ENCODE results near the gene DST. TPM values are rescaled to one million over a fixed set of nuclear protein-coding genes. Genes with fewer than 3 reads are reported as not detected.

Gene DST
- total RNA-seq, 2 donors from 2014 or later: 15.4 to 36.6 TPM

DNA sequence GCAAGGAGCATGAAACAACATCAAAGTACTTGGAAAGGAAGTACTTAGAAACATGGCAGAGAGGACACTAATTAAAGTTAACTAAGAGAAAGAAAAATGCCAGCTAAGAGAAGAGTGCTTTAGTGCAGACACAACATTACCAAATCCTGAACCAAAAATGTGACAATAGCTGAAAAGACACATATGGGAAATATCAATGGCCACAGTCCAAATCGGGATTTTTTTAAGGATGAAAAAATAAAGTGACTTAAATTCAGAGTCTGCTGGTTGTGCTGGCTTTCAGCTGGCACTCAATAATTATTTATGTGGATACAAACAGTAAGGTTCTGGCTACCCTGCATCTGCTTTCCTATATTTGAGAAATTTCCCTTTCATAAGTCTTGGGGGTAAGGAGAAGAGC, 12.6 kb upstream of the DST start:
- no peak overlapping the region for H3K4me3 Mint-ChIP-seq
- H3K9me3 Mint-ChIP-seq: no peaks in the 10 kb centered on the region
- H3K27ac Mint-ChIP-seq: no peak overlapping the region
- no peaks in the 10 kb centered on the region for H3K36me3 Mint-ChIP-seq (ENCODE audit: low read depth)
- no peaks in the 10 kb centered on the region for H3K27me3 Mint-ChIP-seq
- ATAC-seq (replicated peaks): no peak
- H3K4me1 Mint-ChIP-seq: no peaks in the 10 kb centered on the region

DNA sequence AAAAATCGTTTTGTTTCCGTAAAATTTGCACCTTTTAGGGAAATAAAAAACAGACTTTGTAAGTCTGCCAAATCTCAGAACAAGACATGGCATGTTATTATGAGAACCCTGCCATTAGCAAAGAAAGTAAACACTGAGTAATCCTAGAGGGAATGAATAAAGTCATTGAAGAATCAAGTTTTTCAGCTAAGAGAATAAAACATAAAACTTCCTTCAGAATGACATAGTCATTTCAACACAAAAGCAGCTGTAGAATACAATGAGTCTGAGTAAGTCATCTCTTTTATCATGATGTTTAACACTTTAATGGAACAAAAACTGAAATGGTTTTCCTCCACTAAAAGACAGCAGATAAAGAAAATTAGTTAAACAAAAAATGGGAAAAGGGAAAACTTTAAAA, 10.3 kb upstream of the DST start:
- H3K36me3 Mint-ChIP-seq (ENCODE audit: low read depth): no peaks in the 10 kb centered on the region
- H3K27me3 Mint-ChIP-seq: no peaks in the 10 kb centered on the region
- no peaks in the 10 kb centered on the region for H3K9me3 Mint-ChIP-seq
- H3K4me3 Mint-ChIP-seq: no peak overlapping the region
- no peak overlapping the region for H3K27ac Mint-ChIP-seq
- no peaks in the 10 kb centered on the region for H3K4me1 Mint-ChIP-seq
- ATAC-seq (replicated peaks): no peak

DNA sequence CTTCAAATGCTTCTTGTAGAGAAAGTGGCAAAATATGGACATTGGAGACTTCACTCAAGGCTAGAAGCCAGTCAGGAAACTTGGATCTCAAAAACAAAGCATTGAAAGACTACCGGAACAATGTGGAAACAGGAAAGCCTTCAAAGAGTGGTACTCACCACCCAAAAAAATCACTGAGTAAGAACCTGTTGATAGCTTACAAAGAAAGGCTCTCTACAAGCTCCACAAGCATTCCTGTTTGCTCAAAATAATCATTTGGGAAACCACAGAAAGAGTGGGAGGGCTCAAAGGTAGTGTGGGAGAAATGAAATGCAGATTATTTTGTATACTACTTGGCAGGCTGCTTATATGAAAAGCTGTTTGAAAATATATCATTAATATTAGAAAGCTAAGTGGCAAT, 9.5 kb upstream of the DST start:
- H3K9me3 Mint-ChIP-seq: no peaks in the 10 kb centered on the region
- H3K27ac Mint-ChIP-seq: no peak overlapping the region
- no peaks in the 10 kb centered on the region for H3K36me3 Mint-ChIP-seq (ENCODE audit: low read depth)
- H3K4me1 Mint-ChIP-seq: no peaks in the 10 kb centered on the region
- H3K4me3 Mint-ChIP-seq: no peak overlapping the region
- no peak for ATAC-seq (replicated peaks)
- no peaks in the 10 kb centered on the region for H3K27me3 Mint-ChIP-seq

DNA sequence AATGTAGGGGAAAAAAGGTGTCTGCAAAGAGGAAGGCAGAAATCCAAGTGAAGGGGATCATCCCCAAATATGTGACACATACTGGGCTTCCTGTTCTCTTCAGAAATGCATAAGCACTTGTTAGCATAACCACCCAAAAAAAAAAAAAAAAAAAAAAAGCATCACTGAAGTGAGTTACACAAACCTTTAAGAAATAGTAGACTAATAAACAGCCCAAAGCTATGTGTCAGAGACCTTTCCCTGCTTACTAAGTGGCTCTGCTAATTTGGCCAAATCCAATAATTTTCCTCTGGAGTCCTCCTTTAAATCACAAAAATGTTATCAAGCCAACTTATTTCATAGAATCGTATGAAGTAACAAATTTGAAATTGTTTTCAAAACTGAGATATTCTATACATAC, 7.5 kb upstream of the DST start:
- ATAC-seq (replicated peaks): no peak
- Mint-ChIP-seq H3K27ac (no peak overlapping the region), H3K36me3 (ENCODE audit: low read depth) (no peaks in the 10 kb centered on the region), H3K9me3 (no peaks in the 10 kb centered on the region), H3K4me1 (no peaks in the 10 kb centered on the region), H3K27me3 (no peaks in the 10 kb centered on the region), H3K4me3 (no peak overlapping the region)

DNA sequence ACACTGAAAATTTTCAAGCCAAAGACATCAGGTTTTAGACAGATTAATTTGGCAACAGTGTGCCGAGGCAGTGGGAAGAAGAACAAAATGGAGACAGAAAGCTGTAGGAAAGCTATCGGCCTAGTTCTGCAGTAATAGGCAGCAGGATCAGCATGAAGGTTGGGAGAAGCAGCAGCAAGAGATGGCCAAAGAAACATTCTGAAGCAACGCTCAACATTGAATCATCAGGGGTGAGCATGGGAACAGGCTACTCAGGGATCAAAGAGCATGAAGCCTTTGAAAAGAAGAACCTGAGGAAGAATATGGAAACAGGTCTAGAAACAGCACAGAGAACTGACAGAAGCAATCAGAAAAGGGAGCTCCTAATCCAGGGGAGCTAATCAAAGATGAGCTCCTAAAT, 7.1 kb upstream of the DST start:
- H3K9me3 Mint-ChIP-seq: no peaks in the 10 kb centered on the region
- H3K27ac Mint-ChIP-seq: no peak overlapping the region
- H3K27me3 Mint-ChIP-seq: no peaks in the 10 kb centered on the region
- no peak overlapping the region for H3K4me3 Mint-ChIP-seq
- ATAC-seq (replicated peaks): no peak
- no peaks in the 10 kb centered on the region for H3K4me1 Mint-ChIP-seq
- H3K36me3 Mint-ChIP-seq (ENCODE audit: low read depth): no peaks in the 10 kb centered on the region

DNA sequence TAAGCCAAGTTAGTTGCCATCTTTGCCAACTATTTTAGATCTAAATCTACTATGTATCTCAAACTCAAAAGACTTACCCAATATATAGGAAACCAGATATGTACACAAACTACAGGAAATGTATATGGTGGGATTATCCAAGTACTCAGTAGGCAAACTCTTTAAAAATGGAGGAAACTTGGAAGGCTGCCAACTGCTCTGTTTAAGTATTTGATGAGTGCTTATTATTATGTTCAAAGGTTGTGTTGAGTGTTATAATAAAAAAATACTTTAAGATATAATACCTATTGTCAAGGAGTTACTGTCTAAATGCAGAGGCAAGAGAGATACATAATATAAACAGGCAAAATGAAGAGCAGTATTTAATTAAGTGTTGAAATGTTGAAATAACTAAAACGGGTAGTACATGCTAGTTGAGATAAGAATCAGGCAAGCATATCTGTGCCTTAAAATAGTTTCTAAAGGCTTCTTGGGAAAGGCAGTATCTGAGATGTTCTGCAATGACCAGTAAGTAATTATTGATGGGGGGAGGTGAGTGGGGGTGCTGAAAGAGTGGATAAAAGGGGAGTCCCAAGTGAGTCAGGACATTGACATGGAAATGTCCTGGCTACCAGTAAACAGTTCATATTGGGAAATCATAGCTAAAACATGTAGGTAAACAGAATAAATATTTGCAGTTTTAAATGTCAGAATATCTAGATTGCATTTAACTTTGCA, 6.5 kb upstream of the DST start:
- ATAC-seq (replicated peaks): no peak
- no peak overlapping the region for H3K4me3 Mint-ChIP-seq
- H3K27me3 Mint-ChIP-seq: no peaks in the 10 kb centered on the region
- H3K9me3 Mint-ChIP-seq: no peaks in the 10 kb centered on the region
- H3K27ac Mint-ChIP-seq: no peak overlapping the region
- no peaks in the 10 kb centered on the region for H3K4me1 Mint-ChIP-seq
- H3K36me3 Mint-ChIP-seq (ENCODE audit: low read depth): no peaks in the 10 kb centered on the region

DNA sequence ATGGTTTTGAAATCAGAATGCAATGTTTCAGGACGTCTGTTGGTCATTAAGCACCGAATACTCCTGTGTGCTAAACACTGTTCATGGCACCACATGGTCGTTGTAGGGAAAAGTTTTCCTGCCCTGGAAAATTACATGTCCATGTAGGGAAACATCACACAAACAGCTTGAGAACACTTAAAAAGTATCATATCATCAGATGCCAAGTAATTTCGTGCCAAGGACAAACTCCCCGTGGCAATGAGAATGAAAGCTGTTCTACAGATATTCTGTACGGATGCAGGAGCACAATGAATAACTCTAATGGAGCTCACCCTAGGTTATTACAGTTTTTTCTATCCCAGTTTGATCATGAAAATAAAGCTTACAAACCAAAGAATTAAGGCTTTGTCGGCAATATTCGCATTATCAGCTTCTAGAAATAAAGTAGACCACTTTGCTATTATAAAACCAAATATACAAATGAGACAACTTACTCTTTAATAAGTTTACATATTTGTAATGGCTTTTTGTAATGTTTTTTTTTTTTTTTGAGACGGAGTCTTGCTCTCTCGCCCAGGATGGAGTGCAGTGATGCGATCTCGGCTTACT, 4.6 kb upstream of the DST start:
- ATAC-seq (replicated peaks): no peak
- no peaks in the 10 kb centered on the region for H3K36me3 Mint-ChIP-seq (ENCODE audit: low read depth)
- no peaks in the 10 kb centered on the region for H3K27me3 Mint-ChIP-seq
- no peaks in the 10 kb centered on the region for H3K9me3 Mint-ChIP-seq
- no peak overlapping the region for H3K4me3 Mint-ChIP-seq
- no peak overlapping the region for H3K27ac Mint-ChIP-seq
- no peaks in the 10 kb centered on the region for H3K4me1 Mint-ChIP-seq

DNA sequence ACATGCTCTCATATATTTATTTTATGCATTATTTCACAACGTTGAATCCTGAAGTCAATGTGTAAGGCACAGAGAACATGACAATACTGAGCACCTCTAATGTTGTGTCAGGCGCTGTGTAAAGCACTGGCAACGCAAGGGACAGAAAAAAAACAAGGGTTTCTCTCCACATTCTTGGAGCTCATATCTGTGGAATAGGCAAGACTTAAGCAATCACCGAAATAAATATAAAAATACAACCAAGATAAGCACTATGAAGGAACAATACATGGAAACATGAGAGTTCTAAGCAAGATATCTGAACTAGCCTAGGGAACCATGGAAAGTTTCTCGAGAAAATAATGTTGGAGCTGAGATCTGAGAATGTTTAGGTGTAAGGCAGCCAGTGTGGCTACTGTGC, 1.7 kb upstream of the DST start:
- no peaks in the 10 kb centered on the region for H3K27me3 Mint-ChIP-seq
- H3K4me1 Mint-ChIP-seq: no peaks in the 10 kb centered on the region
- no peaks in the 10 kb centered on the region for H3K9me3 Mint-ChIP-seq

DNA sequence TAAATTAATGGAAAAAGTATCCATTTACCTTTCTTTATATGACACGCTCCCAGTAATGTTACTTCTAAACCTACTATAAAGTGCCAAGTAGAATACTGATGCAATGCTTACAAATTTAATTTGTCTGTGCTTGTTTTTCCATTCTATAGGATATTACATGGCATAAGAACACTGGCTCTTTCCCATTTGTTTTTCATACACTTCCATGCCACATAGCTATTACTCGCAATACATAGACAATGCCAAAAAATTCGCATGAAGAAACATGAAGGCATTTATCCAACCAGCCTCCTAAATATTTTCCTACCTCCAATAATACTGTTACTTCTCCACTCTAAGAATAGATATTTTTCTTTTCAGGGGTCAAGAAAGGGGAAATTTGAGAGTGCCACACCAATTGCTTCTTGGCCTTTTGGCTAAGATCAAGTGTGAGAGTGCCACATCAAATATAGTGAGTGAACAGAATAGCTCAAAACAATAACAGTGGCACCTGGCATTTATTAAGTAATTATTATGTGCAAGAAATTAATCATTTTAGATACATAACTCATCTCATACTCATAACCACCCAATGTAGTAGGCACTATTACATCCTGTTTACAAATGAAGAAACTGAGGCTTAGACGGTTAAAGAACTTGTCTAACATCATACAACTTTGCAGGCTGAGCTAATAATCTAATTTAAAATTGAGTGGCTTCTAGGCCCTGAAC, 845 bp upstream of the DST start:
- no peaks in the 10 kb centered on the region for H3K4me1 Mint-ChIP-seq
- ATAC-seq (replicated peaks): no peak
- no peaks in the 10 kb centered on the region for H3K9me3 Mint-ChIP-seq
- no peaks in the 10 kb centered on the region for H3K36me3 Mint-ChIP-seq (ENCODE audit: low read depth)
- no peak overlapping the region for H3K27ac Mint-ChIP-seq
- peaks cover under 1% of the 10 kb centered on the region for H3K27me3 Mint-ChIP-seq
- no peak overlapping the region for H3K4me3 Mint-ChIP-seq

More for the DNA sequence above, 1.7 kb upstream of the DST start:
- Mint-ChIP-seq H3K4me3 (no peak overlapping the region), H3K27ac (no peak overlapping the region), H3K36me3 (ENCODE audit: low read depth) (no peaks in the 10 kb centered on the region)
- ATAC-seq (replicated peaks): no peak

DNA sequence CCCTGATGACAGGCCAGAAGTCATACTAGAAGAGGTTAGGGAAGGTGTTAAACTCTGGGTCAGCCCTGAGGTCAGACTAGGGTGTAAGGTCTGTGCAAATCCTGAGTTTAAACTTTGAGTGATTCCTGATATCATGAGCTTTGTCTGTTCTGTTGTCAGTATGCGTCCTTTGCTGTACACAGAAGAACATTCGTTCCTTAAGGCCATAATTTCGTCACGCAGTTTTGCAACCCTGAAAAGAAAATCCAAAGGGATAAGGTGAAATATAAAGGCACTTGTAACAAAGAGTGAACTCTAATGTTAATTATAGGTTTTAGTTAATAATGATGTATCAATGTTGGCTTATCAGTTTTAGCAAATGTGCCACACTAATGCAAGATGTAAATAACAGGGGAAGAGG, 2.3 kb downstream of the DST start:
- H3K9me3 Mint-ChIP-seq: no peaks in the 10 kb centered on the region
- H3K36me3 Mint-ChIP-seq (ENCODE audit: low read depth): peaks cover under 1% of the 10 kb centered on the region
- no peaks in the 10 kb centered on the region for H3K4me1 Mint-ChIP-seq
- ATAC-seq (replicated peaks): no peak
- no peak overlapping the region for H3K27ac Mint-ChIP-seq
- no peak overlapping the region for H3K4me3 Mint-ChIP-seq
- peaks cover 6% of the 10 kb centered on the region for H3K27me3 Mint-ChIP-seq

DNA sequence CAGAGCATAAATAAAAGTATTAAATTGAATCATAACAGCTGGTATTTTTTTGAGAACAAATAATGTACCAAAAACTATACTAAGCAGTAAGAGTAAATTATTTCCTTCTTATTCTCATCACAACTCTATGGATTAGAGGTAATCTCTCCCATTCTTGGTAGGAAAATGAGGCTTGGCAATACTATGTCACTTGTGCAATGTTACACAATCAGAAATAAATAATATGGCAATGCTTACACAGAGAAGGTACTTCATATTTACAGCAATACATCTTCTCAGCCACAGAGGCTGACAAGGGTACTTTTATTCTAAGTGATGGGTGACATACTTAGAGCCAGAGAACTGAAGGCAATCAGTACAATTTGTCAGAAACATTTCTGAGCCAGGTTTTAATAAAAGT, 3.9 kb downstream of the DST start:
- Mint-ChIP-seq H3K4me3 (no peak overlapping the region), H3K27me3 (peaks cover 6% of the 10 kb centered on the region), H3K27ac (no peak overlapping the region), H3K9me3 (no peaks in the 10 kb centered on the region), H3K4me1 (no peaks in the 10 kb centered on the region), H3K36me3 (ENCODE audit: low read depth) (peaks cover 13% of the 10 kb centered on the region)
- ATAC-seq (replicated peaks): no peak

DNA sequence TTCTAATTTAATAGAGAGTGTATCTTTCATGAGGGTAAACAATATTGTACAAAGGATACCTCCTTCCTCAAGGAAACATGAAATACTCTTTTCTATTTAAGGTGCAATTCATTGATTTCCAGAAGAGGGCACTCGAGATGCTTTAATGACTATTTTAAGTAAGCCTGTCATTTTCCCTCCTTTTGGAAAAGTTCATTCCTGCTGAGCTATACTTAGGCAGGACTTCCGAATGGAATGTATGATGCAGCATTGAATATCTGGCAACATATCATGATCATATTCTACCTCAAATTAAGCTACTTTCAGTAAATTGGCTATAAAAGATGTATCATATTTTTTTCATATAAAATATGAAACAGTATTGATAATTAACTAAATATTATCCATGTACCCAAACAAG, 5.0 kb downstream of the DST start:
- peaks cover 6% of the 10 kb centered on the region for H3K27me3 Mint-ChIP-seq
- no peak overlapping the region for H3K4me3 Mint-ChIP-seq
- no peak overlapping the region for H3K27ac Mint-ChIP-seq
- H3K4me1 Mint-ChIP-seq: no peaks in the 10 kb centered on the region
- H3K9me3 Mint-ChIP-seq: no peaks in the 10 kb centered on the region
- peaks cover 13% of the 10 kb centered on the region for H3K36me3 Mint-ChIP-seq (ENCODE audit: low read depth)
- ATAC-seq (replicated peaks): no peak

DNA sequence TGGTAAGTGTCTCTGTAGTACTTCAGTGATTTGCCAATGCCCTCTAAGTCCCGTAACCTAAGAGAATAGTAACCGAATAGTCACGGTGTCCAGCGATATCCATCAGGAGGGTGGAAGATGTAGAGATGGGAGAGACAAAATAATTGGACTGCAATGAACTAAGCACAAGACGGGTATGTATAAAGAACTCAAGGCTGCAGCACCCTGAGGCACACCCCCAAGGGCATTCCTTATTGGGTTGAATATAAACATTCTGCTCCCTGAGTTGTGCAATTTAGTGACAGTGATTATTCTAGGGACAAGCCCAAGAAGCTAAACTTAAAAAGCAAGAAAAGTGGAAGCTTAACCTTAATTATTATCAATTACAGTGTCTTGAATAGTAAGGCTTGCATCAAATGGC, 14.6 kb downstream of the DST start:
- ATAC-seq (replicated peaks): no peak
- Mint-ChIP-seq H3K4me3 (no peak overlapping the region), H3K36me3 (ENCODE audit: low read depth) (peaks cover 5% of the 10 kb centered on the region), H3K27me3 (peaks cover 3% of the 10 kb centered on the region), H3K27ac (no peak overlapping the region), H3K9me3 (no peaks in the 10 kb centered on the region), H3K4me1 (no peaks in the 10 kb centered on the region)

DNA sequence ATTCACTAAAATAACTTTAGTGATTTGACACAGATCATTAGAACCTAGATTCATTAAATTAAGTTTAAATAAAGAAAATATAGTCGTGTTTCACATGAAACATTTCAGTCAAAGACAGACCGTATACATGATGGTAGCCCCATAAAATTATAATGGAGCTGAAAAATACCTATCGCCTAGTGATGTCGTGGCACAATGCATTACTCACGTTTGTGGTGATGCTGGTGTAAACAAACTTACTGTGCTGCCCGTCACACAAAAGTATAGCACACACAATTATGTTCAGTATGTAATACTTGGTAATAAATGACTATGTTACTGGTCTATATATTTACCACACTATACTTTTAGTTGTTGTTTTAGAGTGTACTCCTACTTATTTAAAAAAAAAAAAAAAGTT, 17.3 kb downstream of the DST start:
- Mint-ChIP-seq H3K27ac (no peak overlapping the region), H3K36me3 (ENCODE audit: low read depth) (peaks cover 5% of the 10 kb centered on the region), H3K27me3 (peaks cover 3% of the 10 kb centered on the region), H3K4me1 (no peaks in the 10 kb centered on the region), H3K9me3 (no peaks in the 10 kb centered on the region), H3K4me3 (no peak overlapping the region)
- no peak for ATAC-seq (replicated peaks)

DNA sequence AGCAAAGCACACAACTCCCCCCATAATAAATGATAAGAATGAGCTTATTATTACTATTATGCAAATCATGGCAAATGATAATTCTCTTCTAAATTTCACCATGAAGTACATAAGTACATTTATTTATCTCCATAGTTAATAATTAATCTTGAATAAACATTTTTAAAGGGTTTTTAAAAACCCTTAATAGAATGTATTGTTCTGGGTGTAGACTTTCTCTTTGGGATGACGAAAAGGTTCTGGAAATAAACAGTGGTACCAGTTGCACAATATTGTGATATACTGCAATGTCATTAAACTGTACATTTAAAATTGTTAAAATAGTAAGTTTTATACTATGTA, 18.0 kb downstream of the DST start:
- Mint-ChIP-seq H3K27me3 (peaks cover 3% of the 10 kb centered on the region), H3K27ac (no peak overlapping the region), H3K36me3 (ENCODE audit: low read depth) (peaks cover under 1% of the 10 kb centered on the region), H3K9me3 (no peaks in the 10 kb centered on the region), H3K4me1 (no peaks in the 10 kb centered on the region), H3K4me3 (no peak overlapping the region)
- ATAC-seq (replicated peaks): no peak
